Peyer's patch (tissue), 4 donors: Measurements from ENCODE around the gene TEAD4. TPM values are rescaled to one million over a fixed set of nuclear protein-coding genes. Genes with fewer than 3 reads are reported as not detected.

Experiments
- DNase-seq, 3 donors: peaks; one replicate each; pipeline ENCODE4 v3.0.0-alpha.2; 2017 to 2019
- H3K27ac ChIP-seq, 4 donors: fragments of 200-600 bp; sonication (generic); one replicate each; pipeline ENCODE4 v1.5.1; 2016 to 2019
- H3K27me3 ChIP-seq, 2 donors: fragments of 200-600 bp; sonication (generic); one replicate each; pipeline ENCODE4 v1.5.1; 2019
- H3K36me3 ChIP-seq, 3 donors: fragments of 200-600 bp; sonication (generic); one replicate each; pipeline ENCODE4 v1.5.1; 2016 to 2019
- H3K4me1 ChIP-seq, 4 donors: fragments of 200-600 bp; sonication (generic); one replicate each; pipeline ENCODE4 v1.5.1; 2016 to 2019
- H3K4me3 ChIP-seq, 4 donors: fragments of 200-600 bp; sonication (generic); 1 replicate in 3 of 4; 2 replicates in 1 of 4; pipeline ENCODE4 v1.5.1; 2016 to 2019; ENCODE audit warnings: mild to moderate bottlenecking in 1 of 4
- H3K9me3 ChIP-seq, 4 donors: fragments of 200-600 bp; sonication (generic); one replicate each; pipeline ENCODE4 v1.5.1; 2016 to 2019; ENCODE audit warnings: mild to moderate bottlenecking in 1 of 4
- CTCF ChIP-seq, 6 experiments: fragments of 450-650 bp in 4 of 6; fragments of 200-600 bp in 2 of 6; sonication (generic) in 1 of 6; IDR thresholded peaks; one replicate each; pipeline ENCODE4 v1.5.1; 2017 to 2019; ENCODE audit warnings: antibody characterized with exemption in 6 of 6, mild to moderate bottlenecking in 3 of 6, moderate library complexity in 1 of 6
- POLR2A ChIP-seq, 2 donors: fragments of 450-650 bp; IDR thresholded peaks; one replicate each; pipeline ENCODE4 v1.5.1; 2017; ENCODE audit warnings: antibody characterized with exemption in 2 of 2, mild to moderate bottlenecking in 2 of 2, moderate library complexity in 2 of 2
- total RNA-seq, 4 donors: library from RNA; depleted of rRNA; stranded (reverse); fragments of >200 nt; gene quantifications; one replicate each; pipeline ENCODE4 v1.1.0, GENCODE V29; 2016

The TEAD4 gene
- total RNA-seq, 4 donors from 2014 or later: 4.3 to 6.6 (median 5.1) TPM

GRCh38 chr12:2937500-2937899 is 21.7 kb upstream of the TEAD4 start:
- TF ChIP-seq POLR2A (IDR thresholded peaks at IDR 0.05) (no peak), CTCF (IDR thresholded peaks at IDR 0.05) (no peak)
- no peak for DNase-seq
- no peak overlapping the region for H3K27ac ChIP-seq
- no peaks in the 10 kb centered on the region for H3K27me3 ChIP-seq
- peaks cover 0 to 66% (median 0%) of the 10 kb centered on the region in 3 donors for H3K36me3 ChIP-seq
- H3K9me3 ChIP-seq: no peaks in the 10 kb centered on the region
- H3K4me3 ChIP-seq: no peak overlapping the region
- no peaks in the 10 kb centered on the region for H3K4me1 ChIP-seq

GRCh38 chr12:2939191-2939590 is 20.0 kb upstream of the TEAD4 start:
- Histone ChIP-seq H3K36me3 (peaks cover 0 to 52% (median 0%) of the 10 kb centered on the region in 3 donors), H3K9me3 (no peaks in the 10 kb centered on the region), H3K4me3 (no peak overlapping the region), H3K27me3 (no peaks in the 10 kb centered on the region), H3K4me1 (no peaks in the 10 kb centered on the region), H3K27ac (no peak overlapping the region)
- DNase-seq: no peak
- TF ChIP-seq POLR2A (IDR thresholded peaks at IDR 0.05) (no peak), CTCF (IDR thresholded peaks at IDR 0.05) (no peak)

GRCh38 chr12:2940564-2940963 is 18.6 kb upstream of the TEAD4 start:
- TF ChIP-seq CTCF (IDR thresholded peaks at IDR 0.05): no peak
- no peak for TF ChIP-seq POLR2A (IDR thresholded peaks at IDR 0.05)
- no peak for DNase-seq
- H3K9me3 ChIP-seq: no peaks in the 10 kb centered on the region

GRCh38 chr12:2941524-2941923 is 17.7 kb upstream of the TEAD4 start:
- H3K27me3 ChIP-seq: no peaks in the 10 kb centered on the region
- H3K27ac ChIP-seq: no peak overlapping the region
- H3K9me3 ChIP-seq: no peaks in the 10 kb centered on the region
- H3K36me3 ChIP-seq: peaks cover 0 to 36% (median 0%) of the 10 kb centered on the region in 3 donors
- no peak for TF ChIP-seq POLR2A (IDR thresholded peaks at IDR 0.05)
- no peak for TF ChIP-seq CTCF (IDR thresholded peaks at IDR 0.05)
- DNase-seq: no peak
- no peaks in the 10 kb centered on the region for H3K4me1 ChIP-seq
- no peak overlapping the region for H3K4me3 ChIP-seq

More at GRCh38 chr12:2940564-2940963, 18.6 kb upstream of the TEAD4 start:
- peaks cover 0 to 39% (median 0%) of the 10 kb centered on the region in 3 donors for H3K36me3 ChIP-seq
- no peaks in the 10 kb centered on the region for H3K27me3 ChIP-seq
- H3K27ac ChIP-seq: no peak overlapping the region
- H3K4me3 ChIP-seq: no peak overlapping the region
- H3K4me1 ChIP-seq: no peaks in the 10 kb centered on the region

GRCh38 chr12:2944401-2945047 is 14.7 kb upstream of the TEAD4 start:
- Histone ChIP-seq H3K9me3 (no peaks in the 10 kb centered on the region), H3K4me3 (peak overlapping the region in 2 of 4 donors; percentile 25), H3K36me3 (peaks cover 0 to 11% (median 0%) of the 10 kb centered on the region in 3 donors), H3K4me1 (no peaks in the 10 kb centered on the region), H3K27ac (no peak overlapping the region), H3K27me3 (no peaks in the 10 kb centered on the region)
- peak; percentile 20 to 76 (median 75) for DNase-seq
- TF ChIP-seq POLR2A (IDR thresholded peaks at IDR 0.05) (no peak), CTCF (IDR thresholded peaks at IDR 0.05) (peak in 5 of 6 experiments; percentile 19 to 80 (median 73))
